Hindlimb muscle (tissue), 1 donor: ENCODE measurements around the gene MTHFD2L. TPM values are rescaled to one million over a fixed set of nuclear protein-coding genes. Genes with fewer than 3 reads are reported as not detected.
A peak's percentile ranks its signal among the peaks of the same experiment; 100 is the strongest.
"Not testable (repeated sequence)": the region's sequence is repeated elsewhere in the genome, so short reads cannot be mapped to it uniquely, and the experiment has no call there.

Experiments used
- DNase-seq: peaks from one replicate; pipeline ENCODE4 v3.0.0-alpha.2; 2013
- polyA plus RNA-seq: library from polyadenylated mRNA; unstranded; fragments of 120-200 nt; gene quantifications from one replicate; pipeline ENCODE4 v1.2.1, GENCODE V29; 2013; ENCODE audit not compliant: insufficient read length

The MTHFD2L gene
- polyA plus RNA-seq, 1 donor: 13.6 TPM

GRCh38 chr4:74190332-74190731 lies 32.4 kb downstream of the MTHFD2L start:
- DNase-seq: no peak

GRCh38 chr4:74190919-74191397 lies 33.0 kb downstream of the MTHFD2L start:
- no peak for DNase-seq

- no peak for DNase-seq
Measured at GRCh38 chr4:74197080-74197479, 39.2 kb downstream of the MTHFD2L start.

GRCh38 chr4:74202062-74202586 lies 44.2 kb downstream of the MTHFD2L start:
- no peak for DNase-seq

- DNase-seq: no peak
Measured at GRCh38 chr4:74203467-74203866, 45.5 kb downstream of the MTHFD2L start.

- DNase-seq: no peak
Measured at GRCh38 chr4:74205046-74205445, 47.1 kb downstream of the MTHFD2L start.

- DNase-seq: no peak
Measured at GRCh38 chr4:74205559-74205958, 47.6 kb downstream of the MTHFD2L start.

- no peak for DNase-seq
Measured at GRCh38 chr4:74206088-74206825, 48.3 kb downstream of the MTHFD2L start.

GRCh38 chr4:74214457-74215159 lies 56.7 kb downstream of the MTHFD2L start:
- DNase-seq: not testable (repeated sequence)

- DNase-seq: not testable (repeated sequence)
Measured at GRCh38 chr4:74215236-74215635, 57.3 kb downstream of the MTHFD2L start.

- DNase-seq: no peak
Measured at GRCh38 chr4:74217365-74217764, 59.4 kb downstream of the MTHFD2L start.

GRCh38 chr4:74218201-74218600 lies 60.3 kb downstream of the MTHFD2L start:
- no peak for DNase-seq

GRCh38 chr4:74219240-74219639 lies 61.3 kb downstream of the MTHFD2L start:
- DNase-seq: no peak

- no peak for DNase-seq
Measured at GRCh38 chr4:74223098-74223497, 65.2 kb downstream of the MTHFD2L start.

- DNase-seq: no peak
Measured at GRCh38 chr4:74223801-74224200, 65.9 kb downstream of the MTHFD2L start.

GRCh38 chr4:74228691-74229640 lies 71.0 kb downstream of the MTHFD2L start:
- DNase-seq: peak; percentile 56

GRCh38 chr4:74230902-74231499 lies 73.1 kb downstream of the MTHFD2L start:
- no peak for DNase-seq

- DNase-seq: no peak
Measured at GRCh38 chr4:74235135-74235534, 77.2 kb downstream of the MTHFD2L start.

- DNase-seq: no peak
Measured at GRCh38 chr4:74237425-74237966, 79.6 kb downstream of the MTHFD2L start.

GRCh38 chr4:74244049-74244448 lies 86.1 kb downstream of the MTHFD2L start:
- no peak for DNase-seq

GRCh38 chr4:74252933-74253332 lies 95.0 kb downstream of the MTHFD2L start:
- DNase-seq: no peak

- no peak for DNase-seq
Measured at GRCh38 chr4:74254386-74254785, 96.5 kb downstream of the MTHFD2L start.
